WTC11 (cell line): ENCODE measurements around the gene PPIH. TPM values are rescaled to one million over a fixed set of nuclear protein-coding genes. Genes with fewer than 3 reads are reported as not detected.
A peak's percentile ranks its signal among the peaks of the same experiment; 100 is the strongest.

Experiments used
- ATAC-seq: fragments of 200-7000 bp; cut with Tn5 transposase; 2 replicates; pipeline ENCODE4 v1.10.0; 2021; ENCODE audit warnings: mild to moderate bottlenecking, moderate library complexity
- CTCF ChIA-PET: fragments of 300-600 bp; sonication (Branson Sonifier 250); formaldehyde crosslinking; loops from one replicate; lab custom pipeline; 2021; ENCODE audit warnings: antibody characterized with exemption; lab: Charles Lee
- POLR2A ChIA-PET: fragments of 350-600 bp; sonication (Branson Sonifier 250); formaldehyde crosslinking; loops from one replicate; lab custom pipeline; 2021; ENCODE audit warnings: antibody characterized with exemption; lab: Charles Lee
- DNase-seq: peaks from one replicate; pipeline ENCODE4 v3.0.0; 2021; ENCODE audit warnings: low spot score
- H3K27ac Mint-ChIP-seq: 2 replicates; pipeline ENCODE4 v1.8.0; 2021; ENCODE audit warnings: mixed read lengths
- H3K27me3 Mint-ChIP-seq: 2 replicates; pipeline ENCODE4 v1.8.0; 2021; ENCODE audit warnings: low read depth, mild to moderate bottlenecking, moderate library complexity, mixed read lengths
- H3K36me3 Mint-ChIP-seq: 2 replicates; pipeline ENCODE4 v1.8.0; 2021; ENCODE audit warnings: mixed read lengths
- H3K4me1 Mint-ChIP-seq: 2 replicates; pipeline ENCODE4 v1.8.0; 2022; ENCODE audit warnings: mixed read lengths
- H3K4me3 Mint-ChIP-seq: 2 replicates; pipeline ENCODE4 v1.8.0; 2021; ENCODE audit warnings: mild to moderate bottlenecking, moderate library complexity, mixed read lengths
- H3K9me3 Mint-ChIP-seq: 2 replicates; pipeline ENCODE4 v1.8.0; 2021; ENCODE audit warnings: mixed read lengths
- ATF2 ChIP-seq: sonication (generic); formaldehyde crosslinking; IDR thresholded peaks from 2 replicates; pipeline ENCODE4 v1.8.1; 2022; ENCODE audit warnings: low read depth, missing genetic modification reagents, borderline replicate concordance
- CREB1 ChIP-seq: sonication (generic); formaldehyde crosslinking; IDR thresholded peaks from 2 replicates; pipeline ENCODE4 v1.8.0; 2023; ENCODE audit warnings: mild to moderate bottlenecking, missing genetic modification reagents
- CTCF ChIP-seq: fragments of 200-600 bp; IDR thresholded peaks from 2 replicates; pipeline ENCODE4 v1.8.0; 2022; ENCODE audit warnings: antibody characterized with exemption
- E2F1 ChIP-seq: sonication (generic); formaldehyde crosslinking; IDR thresholded peaks from 2 replicates; pipeline ENCODE4 v1.8.0; 2022; ENCODE audit warnings: mild to moderate bottlenecking, missing genetic modification reagents
- ESRRA ChIP-seq: sonication (generic); formaldehyde crosslinking; IDR thresholded peaks from 2 replicates; pipeline ENCODE4 v1.8.1; 2022; ENCODE audit warnings: mild to moderate bottlenecking, missing genetic modification reagents, borderline replicate concordance
- JAZF1 ChIP-seq: fragments of 250-450 bp; sonication (Bioruptor Pico); IDR thresholded peaks from 2 replicates; pipeline ENCODE4 v1.9.0; 2021; ENCODE audit warnings: moderate library complexity, mild to moderate bottlenecking, inconsistent platforms
- MAX ChIP-seq: sonication (generic); formaldehyde crosslinking; IDR thresholded peaks from 2 replicates; pipeline ENCODE4 v1.8.0; 2022; ENCODE audit warnings: mild to moderate bottlenecking, missing genetic modification reagents
- MYBL2 ChIP-seq: sonication (generic); formaldehyde crosslinking; IDR thresholded peaks from 2 replicates; pipeline ENCODE4 v1.8.1; 2023; ENCODE audit warnings: mild to moderate bottlenecking, moderate library complexity, missing genetic modification reagents
- NFYB ChIP-seq: sonication (generic); formaldehyde crosslinking; conservative IDR thresholded peaks from 2 replicates; pipeline ENCODE4 v1.8.0; 2022; ENCODE audit warnings: low read depth, missing genetic modification reagents
- NR1H2 ChIP-seq: sonication (generic); formaldehyde crosslinking; IDR thresholded peaks from 2 replicates; pipeline ENCODE4 v1.9.0; 2021; ENCODE audit warnings: mild to moderate bottlenecking, moderate library complexity, missing genetic modification reagents
- OVOL2 ChIP-seq: fragments of 250-450 bp; sonication (Bioruptor Pico); IDR thresholded peaks from 2 replicates; pipeline ENCODE4 v1.9.0; 2021; ENCODE audit warnings: mild to moderate bottlenecking, borderline replicate concordance
- SOX15 ChIP-seq: fragments of 250-450 bp; sonication (Bioruptor Pico); IDR thresholded peaks from 2 replicates; pipeline ENCODE4 v1.9.0; 2021; ENCODE audit warnings: mild to moderate bottlenecking
- USF1 ChIP-seq: sonication (generic); formaldehyde crosslinking; IDR thresholded peaks from 2 replicates; pipeline ENCODE4 v1.8.0; 2022; ENCODE audit warnings: mild to moderate bottlenecking, missing genetic modification reagents
- USF2 ChIP-seq: sonication (generic); formaldehyde crosslinking; IDR thresholded peaks from 2 replicates; pipeline ENCODE4 v1.8.1; 2023; ENCODE audit warnings: mild to moderate bottlenecking, missing genetic modification reagents, moderate library complexity
- ZNF121 ChIP-seq: sonication (generic); formaldehyde crosslinking; IDR thresholded peaks from 2 replicates; pipeline ENCODE4 v1.8.0; 2023; ENCODE audit warnings: missing genetic modification reagents
- ZNF138 ChIP-seq: sonication (generic); formaldehyde crosslinking; conservative IDR thresholded peaks from 2 replicates; pipeline ENCODE4 v1.8.1; 2022; ENCODE audit warnings: mild to moderate bottlenecking, moderate library complexity, missing genetic modification reagents
- ZNF232 ChIP-seq: sonication (generic); formaldehyde crosslinking; IDR thresholded peaks from 2 replicates; pipeline ENCODE4 v1.8.0; 2022; ENCODE audit warnings: mild to moderate bottlenecking, missing genetic modification reagents
- ZNF281 ChIP-seq: sonication (generic); formaldehyde crosslinking; IDR thresholded peaks from 2 replicates; pipeline ENCODE4 v1.8.0; 2023; ENCODE audit warnings: mild to moderate bottlenecking, missing genetic modification reagents
- total RNA-seq: library from RNA; stranded (reverse); gene quantifications from 3 replicates; pipeline ENCODE4 v1.2.3, GENCODE V29; 2021

Gene PPIH
- total RNA-seq, 1 experiment from 2014 or later = 69.3 TPM

GRCh38 chr1:42680055-42680454 is 21.8 kb downstream of the PPIH start:
- DNase-seq = no peak
- Mint-ChIP-seq H3K27me3 (no peaks in the 10 kb centered on the region; the same call in 1 of the 2 replicates), H3K4me3 (peak overlapping the region; percentile 96), H3K27ac (peak overlapping the region; percentile 46; the same call in 1 of the 2 replicates), H3K9me3 (no peaks in the 10 kb centered on the region), H3K36me3 (peaks cover 32% of the 10 kb centered on the region), H3K4me1 (peaks cover 27% of the 10 kb centered on the region)
- ChIA-PET CTCF (interaction anchor here (1.2 kb wide), 1 partner anchor 394 kb away, joined by 4 read pairs; no protein-coding TSS in a partner anchor), POLR2A (interaction anchor here (1.0 to 2.1 kb wide), 2 partner anchors 9 to 87 kb away, joined by 3 to 9 read pairs; partner anchors contain the start of genes C1orf50 and P3H1)
- no peak for ATAC-seq
- TF ChIP-seq MYBL2 = no peak
- no peak for TF ChIP-seq SOX15
- TF ChIP-seq ZNF232 (CRISPR knock-in tag) = no peak
- no peak for TF ChIP-seq NFYB (CRISPR knock-in tag)
- TF ChIP-seq, all 79 proteins: peak for 0

GRCh38 chr1:42680921-42681683 is 22.9 kb downstream of the PPIH start:
- peak overlapping the region; percentile 93 for H3K27ac Mint-ChIP-seq
- ChIA-PET CTCF (interaction anchor here (0.9 to 3.1 kb wide), 2 partner anchors 23 to 103 kb away, joined by 4 to 9 read pairs; partner anchors contain the start of gene PPIH), POLR2A (interaction anchor here (2.1 to 2.6 kb wide), 3 partner anchors 10 to 86 kb away, joined by 6 to 20 read pairs (median 9); partner anchors contain the start of genes C1orf50, CLDN19 and P3H1)
- no peak for DNase-seq
- H3K9me3 Mint-ChIP-seq = no peaks in the 10 kb centered on the region
- TF ChIP-seq USF2 (CRISPR knock-in tag) = no peak
- H3K4me3 Mint-ChIP-seq = peak overlapping the region; percentile 96
- no peak for ATAC-seq
- H3K27me3 Mint-ChIP-seq = no peaks in the 10 kb centered on the region; the same call in 1 of the 2 replicates
- H3K4me1 Mint-ChIP-seq = peaks cover 37% of the 10 kb centered on the region
- peaks cover 27% of the 10 kb centered on the region for H3K36me3 Mint-ChIP-seq

- H3K4me3 Mint-ChIP-seq = peak within 1 kb of the TSS; percentile 97
- ATAC-seq (peak; percentile 96), DNase-seq (peak; percentile 96)
- no peaks in the 10 kb centered on the region; the same call in 1 of the 2 replicates for H3K27me3 Mint-ChIP-seq
- ChIA-PET CTCF (interaction anchor here (0.5 to 3.1 kb wide), 7 partner anchors 24 to 508 kb away, joined by 3 to 9 read pairs (median 4); partner anchors contain the start of genes CLDN19 and PPIH), POLR2A (interaction anchor here (0.7 to 2.8 kb wide), 7 partner anchors 10 to 509 kb away, joined by 3 to 20 read pairs (median 6); partner anchors contain the start of genes C1orf50, CLDN19, P3H1 and PPIH)
- H3K9me3 Mint-ChIP-seq = no peaks in the 10 kb centered on the region
- peaks cover 45% of the 10 kb centered on the region for H3K4me1 Mint-ChIP-seq
- peak within 1 kb of the TSS; percentile 93 for H3K27ac Mint-ChIP-seq
- H3K36me3 Mint-ChIP-seq = peaks cover 26% of the 10 kb centered on the region
- no peak for TF ChIP-seq ATF2 (CRISPR knock-in tag)
- TF ChIP-seq CTCF = no peak
- TF ChIP-seq ZNF281 (CRISPR knock-in tag) = no peak
- TF ChIP-seq USF1 = peak; percentile 98
- TF ChIP-seq OVOL2 (CRISPR knock-in tag) = no peak
- no peak for TF ChIP-seq ZNF138
- no peak for TF ChIP-seq E2F1 (CRISPR knock-in tag)
- peak; percentile 88 for TF ChIP-seq MAX
- TF ChIP-seq NR1H2 = no peak
- TF ChIP-seq CREB1 (CRISPR knock-in tag) = no peak
- TF ChIP-seq ZNF121 (CRISPR knock-in tag) = no peak
- peak; percentile 89 for TF ChIP-seq NFYB (CRISPR knock-in tag)
- peak; percentile 47; the same call in 1 of the 2 replicates for TF ChIP-seq ZNF232 (CRISPR knock-in tag)
- no peak; the same call in 1 of the 2 replicates for TF ChIP-seq ESRRA
- no peak for TF ChIP-seq JAZF1 (CRISPR knock-in tag)
These were observed 23.7 kb downstream of the PPIH start, which contains the start of gene YBX1 for GRCh38 chr1:42681741-42682483. Gene YBX1, plus strand, starts transcription at chr1:42682418. Its CDS starts 148 bp downstream, at chr1:42682566.
